ENCODE results near the gene DRC7. TPM values are rescaled to one million over a fixed set of nuclear protein-coding genes. Genes with fewer than 3 reads are reported as not detected.

Gene DRC7
- total and polyA plus RNA-seq, 10 of the 15 experiments (the other 5 are each of a cell fraction or from before 2014, with no cell fraction given): 0.06 to 0.49 (median 0.14) TPM; not detected in 4

- in situ Hi-C loops (cut with MboI) (no loop called here), intact Hi-C loops (cut with micrococcal nuclease; ENCODE audit: unreplicated experiment) (no loop called here)
- no peak overlapping the region for H3K4me2 ChIP-seq (ENCODE audit: control insufficient read depth, insufficient read depth)
- ChIA-PET CTCF (no interaction called here), RAD21 (ENCODE audit: unreplicated experiment) (no interaction called here), SMC1A (ENCODE audit: uncharacterized antibody, unreplicated experiment) (interaction anchor here (0.6 kb wide), 1 partner anchor 114 kb away, joined by 3 read pairs; no protein-coding TSS in a partner anchor), POLR2A (no interaction called here)
- no peak for TF ChIP-seq POLR2AphosphoS2 (IDR thresholded peaks at IDR 0.05; ENCODE audit: low read depth, low read length)
- TF ChIP-seq ETV6 (conservative IDR thresholded peaks at IDR 0.05 in 1 of 2, IDR thresholded peaks at IDR 0.05 in 1 of 2; ENCODE audit: borderline replicate concordance in 1 of 2, low read depth in 1 of 2): no peak
- DNase-seq (ENCODE audit: low read depth, low spot score) (no peak), ATAC-seq (no peak), FAIRE-seq (no peak)
- no peak overlapping the region for H3K4me3 ChIP-seq
- H3K9ac ChIP-seq (ENCODE audit: control insufficient read depth, insufficient read depth, low read length): no peak overlapping the region
- H3K4me1 ChIP-seq (ENCODE audit: control insufficient read depth, insufficient read depth, low read length): no peaks in the 10 kb centered on the region; the same call in 1 of the 2 replicates
- H3K36me3 ChIP-seq (ENCODE audit: control insufficient read depth in 2 of 2, insufficient read depth in 2 of 2, low read length in 1 of 2): no peaks in the 10 kb centered on the region
- no peaks in the 10 kb centered on the region for H3K9me3 ChIP-seq (replicated peaks; ENCODE audit: control insufficient read depth, insufficient read depth, low read length)
- H3K27me3 ChIP-seq (replicated peaks in 1 of 2; ENCODE audit: control insufficient read depth in 2 of 2, insufficient read depth in 2 of 2, low read length in 1 of 2): no peaks in the 10 kb centered on the region; a peak in 1 of 4 replicates
- H4K20me1 ChIP-seq (ENCODE audit: control insufficient read depth, insufficient read depth): no peaks in the 10 kb centered on the region
- no peak overlapping the region for H3K27ac ChIP-seq (ENCODE audit: control insufficient read depth, insufficient read depth)
- H3K79me2 ChIP-seq (ENCODE audit: control insufficient read depth, insufficient read depth, low read length): no peaks in the 10 kb centered on the region
- 15% methylated on average over 5 of the region's 5 CpGs for WGBS (ENCODE audit: insufficient coverage, insufficient replicate concordance, low lambda C conversion rate, missing lambda C conversion rate)
- no TSS peak for BruUV-seq (replicated peaks)
- H2AFZ ChIP-seq (ENCODE audit: control insufficient read depth, low read depth, low read length): no peak overlapping the region
Observed at GRCh38 chr16:57695680-57696069, 1.1 kb downstream of the DRC7 start.

GRCh38 chr16:57696240-57696639, 1.6 kb downstream of the DRC7 start:
- intact Hi-C loops (cut with micrococcal nuclease; ENCODE audit: unreplicated experiment): no loop called here

More at GRCh38 chr16:57696240-57696639, 1.6 kb downstream of the DRC7 start:
- ATAC-seq (no peak), DNase-seq (ENCODE audit: low read depth, low spot score) (no peak), FAIRE-seq (no peak)
- H3K27ac ChIP-seq (ENCODE audit: control insufficient read depth, insufficient read depth): no peak overlapping the region
- H3K4me2 ChIP-seq (ENCODE audit: control insufficient read depth, insufficient read depth): no peak overlapping the region
- no peaks in the 10 kb centered on the region; a peak in 1 of 4 replicates for H3K27me3 ChIP-seq (replicated peaks in 1 of 2; ENCODE audit: control insufficient read depth in 2 of 2, insufficient read depth in 2 of 2, low read length in 1 of 2)
- TF ChIP-seq, protein P1, sequence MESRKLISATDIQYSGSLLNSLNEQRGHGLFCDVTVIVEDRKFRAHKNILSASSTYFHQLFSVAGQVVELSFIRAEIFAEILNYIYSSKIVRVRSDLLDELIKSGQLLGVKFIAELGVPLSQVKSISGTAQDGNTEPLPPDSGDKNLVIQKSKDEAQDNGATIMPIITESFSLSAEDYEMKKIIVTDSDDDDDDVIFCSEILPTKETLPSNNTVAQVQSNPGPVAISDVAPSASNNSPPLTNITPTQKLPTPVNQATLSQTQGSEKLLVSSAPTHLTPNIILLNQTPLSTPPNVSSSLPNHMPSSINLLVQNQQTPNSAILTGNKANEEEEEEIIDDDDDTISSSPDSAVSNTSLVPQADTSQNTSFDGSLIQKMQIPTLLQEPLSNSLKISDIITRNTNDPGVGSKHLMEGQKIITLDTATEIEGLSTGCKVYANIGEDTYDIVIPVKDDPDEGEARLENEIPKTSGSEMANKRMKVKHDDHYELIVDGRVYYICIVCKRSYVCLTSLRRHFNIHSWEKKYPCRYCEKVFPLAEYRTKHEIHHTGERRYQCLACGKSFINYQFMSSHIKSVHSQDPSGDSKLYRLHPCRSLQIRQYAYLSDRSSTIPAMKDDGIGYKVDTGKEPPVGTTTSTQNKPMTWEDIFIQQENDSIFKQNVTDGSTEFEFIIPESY (IDR thresholded peaks at IDR 0.05): no peak
- TF ChIP-seq BRCA1 (IDR thresholded peaks at IDR 0.05; ENCODE audit: low read depth, low read length) (no peak), PML (IDR thresholded peaks at IDR 0.05; ENCODE audit: low read length) (no peak), ZBTB40 (IDR thresholded peaks at IDR 0.05; ENCODE audit: borderline replicate concordance) (no peak), ZNF217 (IDR thresholded peaks at IDR 0.05) (no peak), SIX5 (IDR thresholded peaks at IDR 0.05; ENCODE audit: low read depth, low read length, severe bottlenecking) (no peak), ESRRA (IDR thresholded peaks at IDR 0.05; ENCODE audit: low read length) (no peak), SUPT20H (IDR thresholded peaks at IDR 0.05; ENCODE audit: borderline replicate concordance, control insufficient read depth, low read depth, low read length) (no peak)
- TF ChIP-seq, protein P2, sequence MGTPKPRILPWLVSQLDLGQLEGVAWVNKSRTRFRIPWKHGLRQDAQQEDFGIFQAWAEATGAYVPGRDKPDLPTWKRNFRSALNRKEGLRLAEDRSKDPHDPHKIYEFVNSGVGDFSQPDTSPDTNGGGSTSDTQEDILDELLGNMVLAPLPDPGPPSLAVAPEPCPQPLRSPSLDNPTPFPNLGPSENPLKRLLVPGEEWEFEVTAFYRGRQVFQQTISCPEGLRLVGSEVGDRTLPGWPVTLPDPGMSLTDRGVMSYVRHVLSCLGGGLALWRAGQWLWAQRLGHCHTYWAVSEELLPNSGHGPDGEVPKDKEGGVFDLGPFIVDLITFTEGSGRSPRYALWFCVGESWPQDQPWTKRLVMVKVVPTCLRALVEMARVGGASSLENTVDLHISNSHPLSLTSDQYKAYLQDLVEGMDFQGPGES (IDR thresholded peaks at IDR 0.05): no peak
- H2AFZ ChIP-seq (ENCODE audit: control insufficient read depth, low read depth, low read length): no peak overlapping the region
- SMC1A ChIA-PET (ENCODE audit: uncharacterized antibody, unreplicated experiment): no interaction called here
- no peaks in the 10 kb centered on the region for H4K20me1 ChIP-seq (ENCODE audit: control insufficient read depth, insufficient read depth)
- CTCF ChIA-PET: no interaction called here
- H3K79me2 ChIP-seq (ENCODE audit: control insufficient read depth, insufficient read depth, low read length): no peaks in the 10 kb centered on the region
- H3K4me3 ChIP-seq: no peak overlapping the region
- no peak overlapping the region for H3K9ac ChIP-seq (ENCODE audit: control insufficient read depth, insufficient read depth, low read length)
- BruUV-seq (replicated peaks): no TSS peak
- no peaks in the 10 kb centered on the region for H3K36me3 ChIP-seq (ENCODE audit: control insufficient read depth in 2 of 2, insufficient read depth in 2 of 2, low read length in 1 of 2)
- H3K4me1 ChIP-seq (ENCODE audit: control insufficient read depth, insufficient read depth, low read length): no peaks in the 10 kb centered on the region
- in situ Hi-C loops (cut with MboI): no loop called here
- 67% methylated on average over 7 of the region's 7 CpGs for WGBS (ENCODE audit: insufficient coverage, insufficient replicate concordance, low lambda C conversion rate, missing lambda C conversion rate)
- POLR2A ChIA-PET: no interaction called here
- no peaks in the 10 kb centered on the region for H3K9me3 ChIP-seq (replicated peaks; ENCODE audit: control insufficient read depth, insufficient read depth, low read length)
- RAD21 ChIA-PET (ENCODE audit: unreplicated experiment): no interaction called here
